ENCODE data around the gene CAMKK2.

DNA sequence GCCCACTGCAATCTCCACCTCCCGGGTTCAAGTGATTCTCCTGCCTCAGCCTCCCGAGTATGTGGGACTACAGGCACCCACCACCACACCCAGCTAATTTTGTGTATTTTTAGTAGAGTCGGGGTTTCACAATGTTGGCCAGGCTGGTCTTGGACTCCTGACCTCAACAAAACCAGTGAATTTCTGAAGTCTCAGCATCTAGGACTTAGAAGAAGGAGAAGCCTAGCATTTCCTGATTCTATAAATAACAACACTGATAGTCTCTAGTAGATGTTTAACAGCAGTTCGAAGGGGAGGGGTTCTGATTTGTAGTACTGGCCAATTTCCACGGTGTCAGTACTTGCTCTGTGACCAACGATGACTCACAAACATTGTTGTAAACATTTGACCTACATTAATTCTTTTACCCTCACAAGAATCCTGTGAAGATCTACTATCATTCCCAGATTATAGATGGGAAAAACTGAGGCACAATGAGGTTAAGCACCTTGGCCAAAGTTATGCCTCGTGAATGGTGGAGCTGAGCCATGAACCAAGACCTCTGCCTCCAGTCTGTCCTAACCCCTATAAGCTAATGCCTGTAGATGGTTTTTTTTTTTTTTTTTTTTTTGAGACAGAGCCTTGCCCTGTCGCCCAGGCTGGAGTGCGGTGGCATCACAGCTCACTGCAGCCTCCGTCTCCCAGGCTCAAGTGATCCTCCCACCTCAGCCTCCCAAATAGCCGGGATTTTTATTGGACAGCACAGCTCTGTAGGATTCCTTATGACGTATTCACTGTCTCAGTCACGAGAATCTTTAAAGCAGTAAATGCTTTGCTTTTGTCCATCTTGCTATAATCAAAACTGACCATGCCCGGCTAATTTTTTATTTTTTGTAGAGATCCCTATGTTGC, 81.4 kb downstream of the CAMKK2 start:
- TF ChIP-seq, protein P1, sequence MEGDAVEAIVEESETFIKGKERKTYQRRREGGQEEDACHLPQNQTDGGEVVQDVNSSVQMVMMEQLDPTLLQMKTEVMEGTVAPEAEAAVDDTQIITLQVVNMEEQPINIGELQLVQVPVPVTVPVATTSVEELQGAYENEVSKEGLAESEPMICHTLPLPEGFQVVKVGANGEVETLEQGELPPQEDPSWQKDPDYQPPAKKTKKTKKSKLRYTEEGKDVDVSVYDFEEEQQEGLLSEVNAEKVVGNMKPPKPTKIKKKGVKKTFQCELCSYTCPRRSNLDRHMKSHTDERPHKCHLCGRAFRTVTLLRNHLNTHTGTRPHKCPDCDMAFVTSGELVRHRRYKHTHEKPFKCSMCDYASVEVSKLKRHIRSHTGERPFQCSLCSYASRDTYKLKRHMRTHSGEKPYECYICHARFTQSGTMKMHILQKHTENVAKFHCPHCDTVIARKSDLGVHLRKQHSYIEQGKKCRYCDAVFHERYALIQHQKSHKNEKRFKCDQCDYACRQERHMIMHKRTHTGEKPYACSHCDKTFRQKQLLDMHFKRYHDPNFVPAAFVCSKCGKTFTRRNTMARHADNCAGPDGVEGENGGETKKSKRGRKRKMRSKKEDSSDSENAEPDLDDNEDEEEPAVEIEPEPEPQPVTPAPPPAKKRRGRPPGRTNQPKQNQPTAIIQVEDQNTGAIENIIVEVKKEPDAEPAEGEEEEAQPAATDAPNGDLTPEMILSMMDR (IDR thresholded peaks at IDR 0.05), result no peak
- no peak for TF ChIP-seq POLR2A (IDR thresholded peaks at IDR 0.05)
